ENCODE measurements around the gene NDUFB8. TPM values are rescaled to one million over a fixed set of nuclear protein-coding genes. Genes with fewer than 3 reads are reported as not detected.

Gene NDUFB8
- total and polyA plus RNA-seq, 2 donors (not counting 1 experiment from before 2014, with no cell fraction given): 160 to 167 TPM

GRCh38 chr10:100524206-100524605, 5.5 kb downstream of the NDUFB8 start:
- H3K27me3 ChIP-seq (ENCODE audit: control insufficient read depth, insufficient read depth, low read length): no peaks in the 10 kb centered on the region
- DNase-seq (ENCODE audit: low read depth in 2 of 2): no peak
- H3K4me3 ChIP-seq (replicated peaks in 1 of 4; ENCODE audit: control extremely low read depth in 1 of 4, insufficient read depth in 1 of 4, low read depth in 3 of 4, low read length in 4 of 4): no peak overlapping the region
- H3K36me3 ChIP-seq (ENCODE audit: control insufficient read depth, insufficient read depth, low read length): peaks cover 9% of the 10 kb centered on the region
- no peaks in the 10 kb centered on the region for H3K9me3 ChIP-seq (ENCODE audit: control insufficient read depth, insufficient read depth, low read depth, low read length)
- no peak for TF ChIP-seq EZH2 (IDR thresholded peaks at IDR 0.05; ENCODE audit: low read length, missing control alignments)
- no peak for TF ChIP-seq CTCF (conservative IDR thresholded peaks at IDR 0.05 in 1 of 2, IDR thresholded peaks at IDR 0.05 in 1 of 2; ENCODE audit: low read depth in 1 of 2, low read length in 2 of 2)
- H3K4me1 ChIP-seq (ENCODE audit: control insufficient read depth, extremely low read depth, insufficient read depth, low read length): peaks cover 3% of the 10 kb centered on the region
- H3K4me2 ChIP-seq (ENCODE audit: extremely low read depth, insufficient read depth, low read length): no peak overlapping the region
- no peak overlapping the region for H2AFZ ChIP-seq (ENCODE audit: low read length)
- H3K27ac ChIP-seq (ENCODE audit: insufficient read depth, low read length): no peak overlapping the region
- peaks cover 11% of the 10 kb centered on the region for H3K79me2 ChIP-seq (ENCODE audit: control insufficient read depth, insufficient read depth, low read length)
- H4K20me1 ChIP-seq (ENCODE audit: control insufficient read depth, extremely low read depth, insufficient read depth, low read length): no peaks in the 10 kb centered on the region
- no peak overlapping the region for H3K9ac ChIP-seq (ENCODE audit: insufficient read depth, low read length)

- TF ChIP-seq EZH2 (IDR thresholded peaks at IDR 0.05; ENCODE audit: low read length, missing control alignments): no peak
- TF ChIP-seq CTCF (conservative IDR thresholded peaks at IDR 0.05 in 1 of 2, IDR thresholded peaks at IDR 0.05 in 1 of 2; ENCODE audit: low read depth in 1 of 2, low read length in 2 of 2): no peak
- H3K4me2 ChIP-seq (ENCODE audit: extremely low read depth, insufficient read depth, low read length): no peak overlapping the region
Measured at GRCh38 chr10:100522945-100523344, 6.7 kb downstream of the NDUFB8 start.

GRCh38 chr10:100522107-100522801, 7.4 kb downstream of the NDUFB8 start:
- Histone ChIP-seq H3K27me3 (ENCODE audit: control insufficient read depth, insufficient read depth, low read length) (no peaks in the 10 kb centered on the region), H4K20me1 (ENCODE audit: control insufficient read depth, extremely low read depth, insufficient read depth, low read length) (no peaks in the 10 kb centered on the region), H3K27ac (ENCODE audit: insufficient read depth, low read length) (no peak overlapping the region), H3K4me3 (replicated peaks in 1 of 4; ENCODE audit: control extremely low read depth in 1 of 4, insufficient read depth in 1 of 4, low read depth in 3 of 4, low read length in 4 of 4) (no peak overlapping the region), H3K9me3 (ENCODE audit: control insufficient read depth, insufficient read depth, low read depth, low read length) (no peaks in the 10 kb centered on the region), H3K79me2 (ENCODE audit: control insufficient read depth, insufficient read depth, low read length) (no peaks in the 10 kb centered on the region), H3K9ac (ENCODE audit: insufficient read depth, low read length) (no peak overlapping the region), H3K4me2 (ENCODE audit: extremely low read depth, insufficient read depth, low read length) (no peak overlapping the region), H3K36me3 (ENCODE audit: control insufficient read depth, insufficient read depth, low read length) (peaks cover 9% of the 10 kb centered on the region), H2AFZ (ENCODE audit: low read length) (no peak overlapping the region), H3K4me1 (ENCODE audit: control insufficient read depth, extremely low read depth, insufficient read depth, low read length) (peaks cover 5% of the 10 kb centered on the region)
- TF ChIP-seq EZH2 (IDR thresholded peaks at IDR 0.05; ENCODE audit: low read length, missing control alignments): no peak
- TF ChIP-seq CTCF (conservative IDR thresholded peaks at IDR 0.05 in 1 of 2, IDR thresholded peaks at IDR 0.05 in 1 of 2; ENCODE audit: low read depth in 1 of 2, low read length in 2 of 2): no peak
- DNase-seq (ENCODE audit: low read depth in 2 of 2): no peak

More at GRCh38 chr10:100522945-100523344, 6.7 kb downstream of the NDUFB8 start:
- H3K27ac ChIP-seq (ENCODE audit: insufficient read depth, low read length): no peak overlapping the region
- H3K9me3 ChIP-seq (ENCODE audit: control insufficient read depth, insufficient read depth, low read depth, low read length): no peaks in the 10 kb centered on the region
- H2AFZ ChIP-seq (ENCODE audit: low read length): no peak overlapping the region
- DNase-seq (ENCODE audit: low read depth in 2 of 2): no peak
- no peaks in the 10 kb centered on the region for H3K27me3 ChIP-seq (ENCODE audit: control insufficient read depth, insufficient read depth, low read length)
- no peaks in the 10 kb centered on the region for H4K20me1 ChIP-seq (ENCODE audit: control insufficient read depth, extremely low read depth, insufficient read depth, low read length)
- no peak overlapping the region for H3K9ac ChIP-seq (ENCODE audit: insufficient read depth, low read length)
- H3K79me2 ChIP-seq (ENCODE audit: control insufficient read depth, insufficient read depth, low read length): no peaks in the 10 kb centered on the region
- peaks cover 5% of the 10 kb centered on the region for H3K4me1 ChIP-seq (ENCODE audit: control insufficient read depth, extremely low read depth, insufficient read depth, low read length)
- no peak overlapping the region for H3K4me3 ChIP-seq (replicated peaks in 1 of 4; ENCODE audit: control extremely low read depth in 1 of 4, insufficient read depth in 1 of 4, low read depth in 3 of 4, low read length in 4 of 4)
- peaks cover 9% of the 10 kb centered on the region for H3K36me3 ChIP-seq (ENCODE audit: control insufficient read depth, insufficient read depth, low read length)

Data from fibroblast of lung (primary cell).